ENCODE measurements around the gene WDFY1.
"Not testable (repeated sequence)": the region's sequence is repeated elsewhere in the genome, so short reads cannot be mapped to it uniquely, and the experiment has no call there.

WDFY1 gene

DNA sequence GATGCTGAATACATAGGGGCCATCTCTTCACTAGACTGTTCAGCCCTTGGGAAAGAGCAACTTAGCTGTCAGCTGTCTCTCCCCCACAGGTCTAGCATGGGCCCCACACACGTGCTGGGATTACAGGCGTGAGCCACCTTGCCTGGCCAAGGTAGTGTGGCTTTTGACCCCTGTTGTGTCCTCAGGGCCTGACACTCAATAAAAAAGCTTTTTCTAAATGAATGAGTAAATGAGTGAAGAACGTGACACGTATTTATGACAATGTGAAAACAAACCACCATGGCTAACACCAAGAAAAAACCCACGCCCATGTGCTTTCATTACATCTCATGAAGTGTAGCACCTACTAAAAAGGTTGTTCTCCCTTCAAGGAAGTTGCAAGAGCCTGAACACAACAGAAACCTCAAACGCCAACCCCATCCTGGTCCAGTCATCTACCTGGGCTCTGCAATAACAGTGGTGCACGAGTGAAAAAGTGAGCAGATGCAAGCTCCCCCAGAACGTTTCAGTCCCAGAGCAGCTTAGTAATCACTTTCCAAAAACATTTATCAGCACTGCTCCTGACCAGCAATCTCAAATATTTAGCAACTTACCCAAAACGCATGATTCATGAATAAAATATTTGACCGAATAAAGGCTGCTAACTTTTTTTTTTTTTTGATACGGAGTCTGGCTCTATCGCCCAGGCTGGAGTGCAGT is 3.4 kb downstream of the WDFY1 start:
- no peaks in the 10 kb centered on the region for H3K27me3 ChIP-seq (ENCODE audit: control insufficient read depth, insufficient read depth, low read length)
- peaks cover 2% of the 10 kb centered on the region; the same call in 1 of the 2 replicates for H3K9me3 ChIP-seq (ENCODE audit: control insufficient read depth, insufficient read depth, low read depth, low read length)
- no peak overlapping the region for H3K4me3 ChIP-seq (ENCODE audit: low read depth, low read length)
- no peak overlapping the region for H3K9ac ChIP-seq (ENCODE audit: low read length)
- no peak overlapping the region for H3K27ac ChIP-seq (ENCODE audit: low read depth, low read length)
- no peaks in the 10 kb centered on the region; the same call in 1 of the 2 replicates for H3K36me3 ChIP-seq (ENCODE audit: control insufficient read depth, insufficient read depth, low read length)
- H3K4me1 ChIP-seq (ENCODE audit: control insufficient read depth, insufficient read depth, low read length) = peaks cover 50% of the 10 kb centered on the region

DNA sequence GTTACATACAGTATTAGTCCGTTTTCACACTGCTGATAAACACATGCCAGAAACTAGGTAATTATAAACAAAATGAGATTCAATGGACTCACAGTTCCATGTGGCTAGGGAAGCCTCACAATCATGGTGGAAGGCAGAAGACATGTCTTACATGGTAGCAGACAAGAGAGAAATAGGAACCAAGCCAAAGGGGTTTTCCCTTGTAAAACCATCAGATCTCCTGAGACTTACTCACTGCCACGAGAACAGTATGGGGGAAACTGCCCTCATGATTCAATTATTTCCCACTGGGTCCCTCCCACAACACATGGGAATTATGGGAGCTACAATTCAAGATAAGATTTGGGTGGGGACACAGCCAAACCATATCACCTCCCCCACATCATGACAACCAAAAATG is 5.7 kb downstream of the WDFY1 start:
- H3K9me3 ChIP-seq (ENCODE audit: control insufficient read depth, insufficient read depth, low read depth, low read length); H3K4me3 ChIP-seq (ENCODE audit: low read depth, low read length); H3K27ac ChIP-seq (ENCODE audit: low read depth, low read length); H3K9ac ChIP-seq (ENCODE audit: low read length); H3K27me3 ChIP-seq (ENCODE audit: control insufficient read depth, insufficient read depth, low read length); H3K36me3 ChIP-seq (ENCODE audit: control insufficient read depth, insufficient read depth, low read length): not testable (repeated sequence)
- peaks cover 67% of the 10 kb centered on the region for H3K4me1 ChIP-seq (ENCODE audit: control insufficient read depth, insufficient read depth, low read length)

DNA sequence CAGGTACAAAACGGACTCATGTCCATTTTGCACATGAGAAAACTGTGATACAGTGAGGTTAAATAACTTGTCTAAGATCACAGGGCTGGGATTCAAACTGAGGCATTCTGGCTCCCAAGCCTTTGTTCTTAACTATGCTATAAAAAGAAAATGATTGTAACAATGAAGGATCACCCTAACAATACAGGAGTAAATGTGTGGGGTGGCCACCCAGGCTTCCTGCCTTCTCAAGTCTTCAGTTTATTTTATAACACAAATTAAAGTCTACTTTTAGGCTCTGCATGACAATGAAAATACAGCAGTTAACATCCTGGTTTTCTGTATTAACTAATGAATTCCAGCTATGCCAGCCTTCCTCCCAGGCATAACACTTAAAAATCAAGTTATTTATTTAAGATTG is 7.6 kb downstream of the WDFY1 start:
- peaks cover 68% of the 10 kb centered on the region for H3K4me1 ChIP-seq (ENCODE audit: control insufficient read depth, insufficient read depth, low read length)
- H3K9me3 ChIP-seq (ENCODE audit: control insufficient read depth, insufficient read depth, low read depth, low read length) = peaks cover 2% of the 10 kb centered on the region; the same call in 1 of the 2 replicates
- H3K27me3 ChIP-seq (ENCODE audit: control insufficient read depth, insufficient read depth, low read length) = no peaks in the 10 kb centered on the region
- no peaks in the 10 kb centered on the region; the same call in 1 of the 2 replicates for H3K36me3 ChIP-seq (ENCODE audit: control insufficient read depth, insufficient read depth, low read length)
- H3K27ac ChIP-seq (ENCODE audit: low read depth, low read length) = peak overlapping the region; percentile 89
- H3K4me3 ChIP-seq (ENCODE audit: low read depth, low read length) = peak overlapping the region; percentile 28; the same call in 1 of the 2 replicates
- H3K9ac ChIP-seq (ENCODE audit: low read length) = no peak overlapping the region

DNA sequence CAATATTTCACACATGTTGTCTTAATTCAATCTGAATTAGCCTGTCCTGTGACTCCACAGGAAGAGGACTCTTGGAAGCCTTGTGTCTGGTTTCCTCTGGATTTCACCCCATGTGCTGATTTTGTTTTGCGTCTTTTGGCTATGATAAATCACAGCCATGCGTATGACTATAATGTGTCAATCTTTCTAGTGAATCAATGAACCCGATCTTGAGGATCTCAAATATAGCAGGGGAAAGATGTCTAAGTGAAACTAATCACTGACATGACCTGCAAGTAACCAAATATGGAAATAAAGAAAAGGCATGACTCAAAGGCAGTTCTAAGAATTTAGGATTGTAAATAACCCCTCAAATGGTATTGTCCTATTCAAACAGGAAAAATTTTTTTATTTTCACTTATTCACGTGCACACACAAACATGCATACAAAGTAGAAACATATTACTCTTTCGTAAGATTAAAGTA is 8.2 kb downstream of the WDFY1 start:
- Histone ChIP-seq H3K4me1 (ENCODE audit: control insufficient read depth, insufficient read depth, low read length) (peaks cover 67% of the 10 kb centered on the region), H3K27ac (ENCODE audit: low read depth, low read length) (peak overlapping the region; percentile 89), H3K36me3 (ENCODE audit: control insufficient read depth, insufficient read depth, low read length) (no peaks in the 10 kb centered on the region; the same call in 1 of the 2 replicates), H3K4me3 (ENCODE audit: low read depth, low read length) (peak overlapping the region; percentile 28; the same call in 1 of the 2 replicates), H3K9me3 (ENCODE audit: control insufficient read depth, insufficient read depth, low read depth, low read length) (peaks cover 2% of the 10 kb centered on the region; the same call in 1 of the 2 replicates), H3K27me3 (ENCODE audit: control insufficient read depth, insufficient read depth, low read length) (no peaks in the 10 kb centered on the region), H3K9ac (ENCODE audit: low read length) (no peak overlapping the region)

DNA sequence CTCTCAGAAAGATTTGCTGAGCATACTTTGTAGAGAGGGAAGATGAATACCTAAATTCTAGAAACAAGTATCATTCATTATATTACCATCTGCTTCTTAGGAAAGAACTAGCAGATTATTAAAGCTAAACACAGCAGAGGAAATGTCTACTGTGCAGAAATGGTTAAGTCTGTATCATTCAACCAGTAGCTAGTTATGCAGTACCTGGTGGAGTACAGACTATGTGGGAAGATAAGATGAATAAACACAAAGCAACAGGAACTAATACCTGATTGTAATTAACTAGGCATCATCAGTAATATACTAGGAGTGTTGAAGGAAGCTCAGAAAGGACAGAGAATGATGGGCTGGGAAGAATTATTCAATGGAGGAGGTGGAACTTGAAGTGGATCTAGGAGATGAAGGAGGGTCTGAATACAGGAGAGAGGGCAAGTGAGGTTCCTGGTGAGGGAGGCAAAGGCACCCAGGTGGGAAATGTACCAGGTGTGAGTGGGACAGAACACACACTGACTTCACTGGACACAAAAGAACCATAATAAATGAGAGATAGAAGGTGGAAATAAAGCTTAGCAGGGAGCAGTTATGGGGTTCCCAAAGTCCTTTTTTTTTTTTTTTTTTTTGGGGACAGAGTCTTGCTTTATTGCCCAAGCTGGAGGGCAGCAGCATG is 9.5 kb downstream of the WDFY1 start:
- no peak overlapping the region for H3K4me3 ChIP-seq (ENCODE audit: low read depth, low read length)
- H3K27ac ChIP-seq (ENCODE audit: low read depth, low read length) = no peak overlapping the region
- no peaks in the 10 kb centered on the region for H3K27me3 ChIP-seq (ENCODE audit: control insufficient read depth, insufficient read depth, low read length)
- H3K9ac ChIP-seq (ENCODE audit: low read length) = no peak overlapping the region
- peaks cover 65% of the 10 kb centered on the region for H3K4me1 ChIP-seq (ENCODE audit: control insufficient read depth, insufficient read depth, low read length)
- peaks cover 2% of the 10 kb centered on the region; the same call in 1 of the 2 replicates for H3K9me3 ChIP-seq (ENCODE audit: control insufficient read depth, insufficient read depth, low read depth, low read length)
- H3K36me3 ChIP-seq (ENCODE audit: control insufficient read depth, insufficient read depth, low read length) = no peaks in the 10 kb centered on the region

DNA sequence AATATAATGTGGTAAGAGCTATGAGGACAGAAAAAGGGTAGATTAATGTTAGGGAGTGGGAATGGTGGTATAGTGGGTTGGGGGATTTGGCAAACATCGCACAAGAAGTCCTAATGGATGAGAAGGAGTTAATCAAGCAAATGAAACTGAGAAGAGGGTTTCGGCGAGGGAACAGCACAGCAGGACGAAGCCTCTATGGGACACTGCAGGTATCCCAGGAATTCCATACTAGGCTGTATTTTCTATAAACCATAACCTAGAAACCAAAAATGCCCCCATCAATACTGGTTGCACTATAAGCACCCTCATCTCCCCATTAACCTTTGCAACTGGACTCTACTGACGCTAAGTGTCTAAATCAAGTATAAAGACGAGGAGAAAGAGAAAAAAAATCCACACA is 10.3 kb downstream of the WDFY1 start:
- H3K27me3 ChIP-seq (ENCODE audit: control insufficient read depth, insufficient read depth, low read length) = no peaks in the 10 kb centered on the region
- H3K4me1 ChIP-seq (ENCODE audit: control insufficient read depth, insufficient read depth, low read length) = peaks cover 72% of the 10 kb centered on the region
- H3K9ac ChIP-seq (ENCODE audit: low read length) = no peak overlapping the region
- H3K9me3 ChIP-seq (ENCODE audit: control insufficient read depth, insufficient read depth, low read depth, low read length) = no peaks in the 10 kb centered on the region
- H3K27ac ChIP-seq (ENCODE audit: low read depth, low read length) = no peak overlapping the region
- no peaks in the 10 kb centered on the region for H3K36me3 ChIP-seq (ENCODE audit: control insufficient read depth, insufficient read depth, low read length)
- H3K4me3 ChIP-seq (ENCODE audit: low read depth, low read length) = no peak overlapping the region

DNA sequence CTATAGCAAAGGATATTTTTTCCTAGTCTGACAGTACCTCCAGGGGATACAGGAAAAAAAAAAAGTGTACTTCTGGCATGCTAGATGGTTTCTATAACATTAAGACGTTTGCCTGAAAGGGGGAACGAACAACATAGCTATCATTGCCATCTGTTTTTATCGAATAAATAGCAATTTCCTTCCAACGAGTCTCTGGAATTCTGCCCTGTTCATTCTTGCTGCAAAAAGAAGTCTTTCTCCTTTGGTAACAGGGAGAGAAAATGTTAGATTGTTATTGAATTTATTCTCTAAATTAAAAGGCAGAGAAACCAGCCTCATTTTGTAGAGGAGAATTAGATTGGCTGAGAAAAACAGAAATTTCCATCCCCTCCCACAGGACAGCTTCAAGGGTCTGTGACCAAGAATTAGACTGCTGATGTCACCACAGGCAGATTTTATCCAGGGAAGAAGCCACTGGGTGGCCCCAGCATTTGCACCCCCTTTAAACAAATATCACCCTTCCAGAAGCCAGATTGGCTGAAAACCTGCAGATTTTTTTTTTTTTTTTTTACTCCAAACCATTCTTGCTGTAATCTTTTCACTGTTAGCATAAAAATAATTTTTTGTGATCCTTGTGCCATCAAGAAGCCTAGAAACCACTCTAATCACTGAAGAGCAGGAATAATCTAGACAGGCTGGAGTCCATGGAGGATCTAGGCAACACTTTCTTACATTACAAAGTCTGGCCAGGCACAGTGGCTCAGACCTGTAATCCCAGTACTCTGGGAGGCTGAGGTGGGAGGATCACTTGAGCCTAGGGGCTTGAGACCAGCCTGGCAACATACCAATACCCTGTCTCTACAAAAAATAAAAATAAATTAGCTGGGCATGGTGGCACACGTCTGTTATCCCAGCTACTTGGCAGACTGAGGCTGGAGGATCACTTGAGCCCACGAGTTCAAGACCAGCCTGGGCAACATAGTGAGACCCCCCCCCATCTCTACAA is 12.0 kb downstream of the WDFY1 start:
- no peaks in the 10 kb centered on the region for H3K27me3 ChIP-seq (ENCODE audit: control insufficient read depth, insufficient read depth, low read length)
- peaks cover 59% of the 10 kb centered on the region for H3K4me1 ChIP-seq (ENCODE audit: control insufficient read depth, insufficient read depth, low read length)
- H3K27ac ChIP-seq (ENCODE audit: low read depth, low read length) = no peak overlapping the region
- 0 out of 2 replicates have a peak, but pooled peaks cover 2% of the 10 kb centered on the region for H3K36me3 ChIP-seq (ENCODE audit: control insufficient read depth, insufficient read depth, low read length)
- H3K9ac ChIP-seq (ENCODE audit: low read length) = no peak overlapping the region
- H3K9me3 ChIP-seq (ENCODE audit: control insufficient read depth, insufficient read depth, low read depth, low read length) = peaks cover 2% of the 10 kb centered on the region; the same call in 1 of the 2 replicates
- no peak overlapping the region for H3K4me3 ChIP-seq (ENCODE audit: low read depth, low read length)

DNA sequence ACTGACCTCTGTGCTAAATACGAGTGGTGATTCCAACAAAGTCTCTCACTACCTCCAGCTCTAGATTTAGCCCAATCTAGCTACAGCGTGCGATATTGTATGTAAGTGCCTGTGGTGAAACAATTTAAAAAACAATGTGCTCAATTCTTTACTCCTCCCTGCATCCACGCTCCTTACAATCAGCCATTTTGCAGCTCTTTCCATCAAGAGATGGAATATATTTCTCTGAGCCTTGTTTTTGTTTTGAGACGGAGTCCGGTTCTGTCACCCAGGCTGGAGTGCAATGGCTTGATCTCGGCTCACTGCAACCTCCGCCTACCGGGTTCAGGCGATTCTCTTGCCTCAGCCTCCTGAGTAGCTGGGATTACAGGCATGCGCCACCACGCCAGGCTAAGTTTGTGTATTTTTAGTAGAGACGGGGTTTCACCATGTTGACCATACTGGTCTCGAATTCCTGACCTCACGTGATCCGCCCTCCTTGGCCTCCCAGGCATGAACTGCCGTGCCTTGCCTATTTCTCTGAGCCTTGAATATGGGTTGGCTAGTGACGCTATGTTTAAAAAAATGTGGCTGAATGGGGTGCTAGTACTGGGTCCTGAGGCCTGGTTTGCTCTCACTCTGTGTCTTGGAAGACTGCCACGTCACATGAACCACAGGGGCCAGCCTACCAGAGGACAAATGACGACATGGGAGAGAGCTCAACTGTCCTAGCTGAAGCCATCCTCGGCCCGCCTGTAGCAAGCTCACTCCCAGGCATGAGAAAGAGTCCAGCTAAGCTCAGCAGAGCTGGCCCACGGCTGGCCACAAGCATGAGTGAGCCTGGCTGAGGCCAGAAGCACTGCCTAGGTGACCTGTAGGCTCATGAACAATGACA is 14.8 kb downstream of the WDFY1 start:
- Histone ChIP-seq H3K9me3 (ENCODE audit: control insufficient read depth, insufficient read depth, low read depth, low read length) (peaks cover 18% of the 10 kb centered on the region), H3K4me1 (ENCODE audit: control insufficient read depth, insufficient read depth, low read length) (peaks cover 32% of the 10 kb centered on the region), H3K36me3 (ENCODE audit: control insufficient read depth, insufficient read depth, low read length) (0 out of 2 replicates have a peak, but pooled peaks cover 2% of the 10 kb centered on the region), H3K27me3 (ENCODE audit: control insufficient read depth, insufficient read depth, low read length) (no peaks in the 10 kb centered on the region), H3K4me3 (ENCODE audit: low read depth, low read length) (no peak overlapping the region), H3K27ac (ENCODE audit: low read depth, low read length) (peak overlapping the region; percentile 8; the same call in 1 of the 2 replicates), H3K9ac (ENCODE audit: low read length) (no peak overlapping the region)

DNA sequence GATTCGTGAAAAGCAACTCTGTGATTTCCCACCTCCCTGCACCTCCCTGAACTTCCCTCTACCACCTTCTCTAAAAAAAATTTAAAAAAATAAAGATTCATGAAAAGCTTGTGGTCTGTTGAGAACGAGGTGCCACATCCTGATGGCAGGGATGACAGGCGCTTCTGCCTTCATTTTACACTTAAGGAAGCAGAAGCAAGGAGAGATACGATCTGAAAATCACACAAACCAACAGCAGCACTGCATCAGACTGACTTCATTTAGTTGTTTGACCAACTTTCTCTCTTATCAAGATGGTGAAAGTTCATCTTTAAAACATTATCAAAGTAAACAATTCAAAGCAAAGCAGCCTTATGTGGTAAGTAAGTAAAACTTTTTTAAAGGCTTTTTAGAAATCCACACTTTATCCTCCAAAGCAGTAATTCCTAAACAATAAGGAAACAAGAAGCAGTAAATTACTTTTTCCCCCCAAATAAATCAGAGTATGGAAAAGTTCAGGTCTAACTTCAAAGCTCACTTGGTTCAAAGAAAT is 15.5 kb downstream of the WDFY1 start:
- H3K27me3 ChIP-seq (ENCODE audit: control insufficient read depth, insufficient read depth, low read length) = no peaks in the 10 kb centered on the region
- no peak overlapping the region for H3K27ac ChIP-seq (ENCODE audit: low read depth, low read length)
- H3K4me3 ChIP-seq (ENCODE audit: low read depth, low read length) = no peak overlapping the region
- peaks cover 25% of the 10 kb centered on the region for H3K4me1 ChIP-seq (ENCODE audit: control insufficient read depth, insufficient read depth, low read length)
- 0 out of 2 replicates have a peak, but pooled peaks cover 2% of the 10 kb centered on the region for H3K36me3 ChIP-seq (ENCODE audit: control insufficient read depth, insufficient read depth, low read length)
- H3K9me3 ChIP-seq (ENCODE audit: control insufficient read depth, insufficient read depth, low read depth, low read length) = peaks cover 18% of the 10 kb centered on the region
- H3K9ac ChIP-seq (ENCODE audit: low read length) = no peak overlapping the region
